HCT116 (cell line): ENCODE measurements around the gene TTC33. TPM values are rescaled to one million over a fixed set of nuclear protein-coding genes. Genes with fewer than 3 reads are reported as not detected.

Experiments used
- ATAC-seq: fragments of 200-7000 bp; cut with Tn5 transposase; 2 replicates; pipeline ENCODE4 v1.9.1; 2020; ENCODE audit warnings: mild to moderate bottlenecking, moderate library complexity
- BruUV-seq: library from RNA; stranded (reverse); fragments of 400-500 nt; replicated peaks from 2 replicates; lab custom pipeline; 2021; lab: Mats Ljungman, UMichigan
- CTCF ChIA-PET: fragments of 300-600 bp; sonication (Branson Sonifier 250); formaldehyde crosslinking; loops from one replicate; lab custom pipeline; 2021; ENCODE audit warnings: antibody characterized with exemption; lab: Charles Lee
- POLR2A ChIA-PET: fragments of 300-600, 350-600 bp; sonication (Branson Sonifier 250); formaldehyde crosslinking; loops from one replicate; lab custom pipeline; 2021; ENCODE audit warnings: antibody characterized with exemption; lab: Charles Lee
- RAD21 ChIA-PET, 2 experiments: fragments of 300-600 bp; sonication (Branson Sonifier 250); formaldehyde crosslinking; loops; one replicate each; lab custom pipeline; 2023; ENCODE audit warnings: low total read pairs in 2 of 2; ENCODE audit not compliant: uncharacterized antibody in 2 of 2, unreplicated experiment in 2 of 2, low non-redundant PET in 1 of 2; lab: Charles Lee
- DNase-seq: peaks from one replicate; pipeline ENCODE4 v3.0.0-alpha.2; 2010; ENCODE audit warnings: low read depth, low spot score
- H2AFZ ChIP-seq: fragments of 200-600 bp; shearing (Covaris generic), sonication (generic); 2 replicates; pipeline ENCODE4 v1.6.1; 2017; ENCODE audit warnings: low read depth, mixed run types, mixed read lengths, antibody characterized with exemption, low read length; ENCODE audit not compliant: poor library complexity, severe bottlenecking
- H3K27ac ChIP-seq: 2 replicates; pipeline ENCODE4 v1.5.1; 2012; ENCODE audit warnings: low read depth, low read length
- H3K27me3 ChIP-seq: fragments of 200-600 bp; sonication (generic); 2 replicates; pipeline ENCODE4 v1.6.1; 2016; ENCODE audit warnings: mixed run types, low read length, mixed read lengths; ENCODE audit not compliant: insufficient read depth
- H3K36me3 ChIP-seq, 2 experiments: fragments of 200-500 bp in 1 of 2; fragments of 200-600 bp in 1 of 2; sonication (Bioruptor generic) in 1 of 2; sonication (generic) in 1 of 2; 2 replicates each; pipeline versions ENCODE4 v1.5.1 to v1.6.1; 2014 to 2016; ENCODE audit warnings: low read length in 2 of 2, inconsistent platforms in 1 of 2, mixed read lengths in 1 of 2, mixed run types in 1 of 2; ENCODE audit not compliant: insufficient read depth in 2 of 2, control insufficient read depth in 1 of 2
- H3K4me1 ChIP-seq, 2 experiments: fragments of 200-600 bp in 1 of 2; sonication (generic) in 1 of 2; 2 replicates each; pipeline versions ENCODE4 v1.5.1 to v1.6.1; 2012 to 2017; ENCODE audit warnings: low read length in 2 of 2, inconsistent platforms in 1 of 2, mild to moderate bottlenecking in 1 of 2, mixed read lengths in 1 of 2, mixed run types in 1 of 2, moderate library complexity in 1 of 2; ENCODE audit not compliant: insufficient read depth in 2 of 2, control insufficient read depth in 1 of 2
- H3K4me2 ChIP-seq: fragments of 200-600 bp; sonication (generic); 2 replicates; pipeline ENCODE4 v1.6.1; 2017; ENCODE audit warnings: mixed run types, low read length, mixed read lengths
- H3K4me3 ChIP-seq, 2 experiments: fragments of 200-600 bp in 1 of 2; sonication (generic) in 1 of 2; replicated peaks in 1 of 2; 2 replicates each; pipeline ENCODE4 v1.5.1; 2011 to 2016; ENCODE audit warnings: low read length in 2 of 2, control low read depth in 1 of 2, low read depth in 1 of 2, mild to moderate bottlenecking in 1 of 2, mixed read lengths in 1 of 2, mixed run types in 1 of 2
- H3K79me2 ChIP-seq: fragments of 200-600 bp; sonication (generic); 2 replicates; pipeline ENCODE4 v1.6.1; 2017; ENCODE audit warnings: mild to moderate bottlenecking, mixed run types, low read length, moderate library complexity, mixed read lengths; ENCODE audit not compliant: insufficient read depth
- H3K9ac ChIP-seq: fragments of 200-600 bp; sonication (generic); 2 replicates; pipeline ENCODE4 v1.6.1; 2016; ENCODE audit warnings: low read length, mixed read lengths
- H3K9me2 ChIP-seq: fragments of 200-600 bp; sonication (generic), shearing (Covaris generic); 2 replicates; pipeline ENCODE4 v1.6.1; 2017; ENCODE audit warnings: mixed run types, mild to moderate bottlenecking, moderate library complexity; ENCODE audit not compliant: insufficient read depth
- H3K9me3 ChIP-seq, 2 experiments: fragments of 200-500 bp in 1 of 2; fragments of 200-600 bp in 1 of 2; sonication (Bioruptor generic) in 1 of 2; sonication (generic) in 1 of 2; 2 replicates each; pipeline ENCODE4 v1.6.1; 2014 to 2017; ENCODE audit warnings: low read length in 2 of 2, mixed read lengths in 2 of 2, inconsistent platforms in 1 of 2, low read depth in 1 of 2, mild to moderate bottlenecking in 1 of 2, mixed run types in 1 of 2, moderate library complexity in 1 of 2; ENCODE audit not compliant: control insufficient read depth in 1 of 2, insufficient read depth in 1 of 2
- H4K20me1 ChIP-seq: fragments of 200-600 bp; sonication (generic), shearing (Covaris generic); 2 replicates; pipeline ENCODE4 v1.6.1; 2017; ENCODE audit warnings: mixed run types, mild to moderate bottlenecking, moderate library complexity; ENCODE audit not compliant: insufficient read depth
- ATF3 ChIP-seq: IDR thresholded peaks from 2 replicates; pipeline ENCODE4 v1.6.1; 2012
- CEBPB ChIP-seq: IDR thresholded peaks from 2 replicates; pipeline ENCODE4 v1.6.1; 2012; ENCODE audit warnings: low read depth
- ELF1 ChIP-seq: IDR thresholded peaks from 2 replicates; pipeline ENCODE4 v1.6.1; 2012; ENCODE audit warnings: low read depth, borderline replicate concordance
- EZH2 ChIP-seq: fragments of 200-600 bp; sonication (generic); IDR thresholded peaks from 2 replicates; pipeline ENCODE4 v1.6.1; 2017; ENCODE audit warnings: antibody characterized with exemption, mixed run types
- FOSL1 ChIP-seq: IDR thresholded peaks from 2 replicates; pipeline ENCODE4 v1.6.1; 2012; ENCODE audit warnings: low read depth
- POLR2A ChIP-seq: IDR thresholded peaks from 2 replicates; pipeline ENCODE4 v1.7.0; 2011; ENCODE audit warnings: borderline replicate concordance; ENCODE audit not compliant: insufficient read depth, insufficient read length; ENCODE audit errors: extremely low read depth
- RAD21 ChIP-seq: IDR thresholded peaks from 2 replicates; pipeline ENCODE4 v1.6.1; 2012; ENCODE audit warnings: low read depth, mild to moderate bottlenecking
- SP1 ChIP-seq: IDR thresholded peaks from 2 replicates; pipeline ENCODE4 v1.6.1; 2012; ENCODE audit warnings: low read depth
- SRF ChIP-seq: IDR thresholded peaks from 2 replicates; pipeline ENCODE4 v1.6.1; 2012; ENCODE audit warnings: low read depth
- TCF7L2 ChIP-seq: IDR thresholded peaks from 2 replicates; pipeline ENCODE4 v1.7.0; 2011; ENCODE audit warnings: borderline replicate concordance, inconsistent platforms; ENCODE audit not compliant: insufficient read depth, insufficient read length; ENCODE audit errors: extremely low read depth
- YY1 ChIP-seq: IDR thresholded peaks from 2 replicates; pipeline ENCODE4 v1.6.1; 2011; ENCODE audit warnings: low read length, low read depth, moderate library complexity, mild to moderate bottlenecking; ENCODE audit not compliant: insufficient replicate concordance; ENCODE audit errors: extremely low read depth
- ZBTB33 ChIP-seq: IDR thresholded peaks from 2 replicates; pipeline ENCODE4 v1.6.1; 2011; ENCODE audit warnings: mild to moderate bottlenecking, low read length, moderate library complexity; ENCODE audit not compliant: insufficient replicate concordance; ENCODE audit errors: extremely low read depth
- ZFX ChIP-seq: fragments of 450-650 bp; IDR thresholded peaks from 2 replicates; pipeline ENCODE4 v1.6.1; 2017
- intact Hi-C: fragments of 100-400 bp; cut with micrococcal nuclease; formaldehyde crosslinking; loops from 2 replicates; pipeline ENCODE4 v1.10.0; 2022
- total RNA-seq: library from RNA; stranded (reverse); gene quantifications from one replicate; pipeline ENCODE4 v1.2.1, GENCODE V29; 2021; ENCODE audit not compliant: unreplicated experiment
- TF ChIP-seq, protein P1 (sequence below): IDR thresholded peaks from 2 replicates; pipeline ENCODE4 v1.6.1; 2012

TTC33 gene
- total RNA-seq, 1 experiment from 2014 or later: 14.5 TPM

DNA sequence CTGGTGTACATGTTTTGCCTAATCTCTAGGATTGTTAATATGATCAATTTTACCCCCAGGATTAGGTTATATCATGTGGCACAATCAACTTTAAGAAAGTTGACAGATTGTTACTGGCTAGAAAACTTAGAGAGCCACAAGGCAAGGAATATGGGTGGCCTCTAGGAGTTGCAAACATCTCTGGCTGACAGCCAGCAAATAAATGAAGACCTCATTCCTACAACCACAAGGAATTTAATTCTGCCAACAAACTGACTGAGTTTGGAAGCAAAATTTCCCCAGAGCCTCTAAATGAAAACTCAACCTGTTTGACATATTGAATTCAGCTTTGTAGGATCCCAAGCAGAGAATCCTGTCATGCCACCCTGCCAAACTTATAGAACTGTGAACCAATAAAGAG is 272.4 kb downstream of the TTC33 start:
- ATAC-seq (no peak), DNase-seq (no peak)
- RAD21 ChIA-PET: no interaction called here
- TF ChIP-seq, protein P1, sequence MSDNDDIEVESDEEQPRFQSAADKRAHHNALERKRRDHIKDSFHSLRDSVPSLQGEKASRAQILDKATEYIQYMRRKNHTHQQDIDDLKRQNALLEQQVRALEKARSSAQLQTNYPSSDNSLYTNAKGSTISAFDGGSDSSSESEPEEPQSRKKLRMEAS: no peak
- TF ChIP-seq ZBTB33 (no peak), TCF7L2 (no peak), CEBPB (no peak), EZH2 (no peak), ZFX (no peak), FOSL1 (no peak), RAD21 (no peak), YY1 (no peak), SP1 (no peak), ATF3 (no peak), POLR2A (no peak), ELF1 (no peak), SRF (no peak)
- no peaks in the 10 kb centered on the region for H3K9me2 ChIP-seq
- CTCF ChIA-PET: no interaction called here
- H2AFZ ChIP-seq: no peak overlapping the region
- intact Hi-C loops: no loop called here
- H3K36me3 ChIP-seq: no peaks in the 10 kb centered on the region
- no peaks in the 10 kb centered on the region for H3K27me3 ChIP-seq
- no TSS peak for BruUV-seq
- H4K20me1 ChIP-seq: no peaks in the 10 kb centered on the region
- no peak overlapping the region for H3K4me3 ChIP-seq
- no peak overlapping the region for H3K27ac ChIP-seq
- H3K9ac ChIP-seq: no peak overlapping the region
- no peak overlapping the region for H3K4me2 ChIP-seq
- no peaks in the 10 kb centered on the region for H3K9me3 ChIP-seq
- no peaks in the 10 kb centered on the region for H3K4me1 ChIP-seq
- POLR2A ChIA-PET: no interaction called here
- no peaks in the 10 kb centered on the region for H3K79me2 ChIP-seq
